Activated T-helper 2 cell treated with anti-CD3 and anti-CD28 coated beads, Interferon-gamma antibody, Interleukin-2, Interleukin-4, amounts not matched to agents 10 μg/mL and 5 μg/mL and 100 μg/mL, durations not matched to agents 14 hours and 24 hours and 36 hours (primary cell): ENCODE results near the gene GRB2. TPM values are rescaled to one million over a fixed set of nuclear protein-coding genes. Genes with fewer than 3 reads are reported as not detected.
"Not testable (repeated sequence)": the region's sequence is repeated elsewhere in the genome, so short reads cannot be mapped to it uniquely, and the experiment has no call there.

Experiments used
- DNase-seq: peaks from one replicate; pipeline ENCODE4 v3.0.0; 2021; ENCODE audit warnings: low spot score
- H3K27ac Mint-ChIP-seq: one replicate; pipeline ENCODE4 v1.8.0; 2021; ENCODE audit warnings: mixed read lengths
- H3K27me3 Mint-ChIP-seq: one replicate; pipeline ENCODE4 v1.8.0; 2021; ENCODE audit warnings: low read depth, mixed read lengths
- H3K36me3 Mint-ChIP-seq: one replicate; pipeline ENCODE4 v1.8.0; 2021; ENCODE audit warnings: low read depth, mixed read lengths
- H3K4me1 Mint-ChIP-seq: one replicate; pipeline ENCODE4 v1.8.0; 2021; ENCODE audit warnings: low read depth, mixed read lengths
- H3K4me3 Mint-ChIP-seq: one replicate; pipeline ENCODE4 v1.8.0; 2021; ENCODE audit warnings: low read depth, mild to moderate bottlenecking, moderate library complexity, mixed read lengths
- H3K9me3 Mint-ChIP-seq: one replicate; pipeline ENCODE4 v1.8.0; 2021; ENCODE audit warnings: mixed read lengths
- intact Hi-C: fragments of 100-400 bp; cut with micrococcal nuclease; formaldehyde crosslinking; loops from one replicate; pipeline ENCODE4 v1.15.1; 2023
- total RNA-seq: library from RNA; stranded (reverse); gene quantifications from 2 replicates; pipeline ENCODE4 v1.2.3, GENCODE V29; 2022

The GRB2 gene
- total RNA-seq, 1 donor from 2014 or later = 176 TPM

DNA sequence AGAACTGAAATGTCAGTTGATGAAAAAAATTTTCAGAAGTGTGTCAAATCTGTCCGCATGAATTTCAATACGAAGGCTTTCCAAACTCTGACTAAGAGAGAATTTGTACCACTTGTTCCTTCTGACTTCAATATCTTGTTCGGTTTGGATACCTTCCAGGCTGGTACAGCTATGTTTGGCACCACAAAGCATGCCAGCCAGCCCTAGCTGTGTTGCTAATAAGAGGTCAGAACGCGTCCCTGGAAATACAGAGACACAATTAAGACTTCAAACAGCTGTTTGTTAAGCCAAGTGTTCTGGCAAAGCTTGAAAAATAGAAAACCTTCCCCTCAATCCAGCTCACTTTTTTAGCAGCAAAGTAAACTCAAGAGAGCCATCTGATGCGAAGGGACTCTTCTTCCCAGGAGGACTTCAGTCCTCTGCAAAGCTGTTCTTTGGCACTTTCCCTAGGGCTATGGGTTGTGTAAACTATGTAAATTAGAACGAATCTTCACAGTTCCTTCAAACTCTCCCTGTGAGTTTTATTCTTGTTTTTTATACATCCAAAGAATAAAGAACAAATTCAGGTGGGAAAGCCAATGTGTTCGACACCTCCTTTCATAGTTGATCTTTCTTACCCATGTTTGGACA is 35.1 kb downstream of the GRB2 start:
- intact Hi-C loops = loop anchor here (2.0 kb wide), 2 partner anchors 24 to 32 kb away; no protein-coding TSS in a partner anchor
- DNase-seq = no peak
- no peak overlapping the region for H3K4me3 Mint-ChIP-seq

DNA sequence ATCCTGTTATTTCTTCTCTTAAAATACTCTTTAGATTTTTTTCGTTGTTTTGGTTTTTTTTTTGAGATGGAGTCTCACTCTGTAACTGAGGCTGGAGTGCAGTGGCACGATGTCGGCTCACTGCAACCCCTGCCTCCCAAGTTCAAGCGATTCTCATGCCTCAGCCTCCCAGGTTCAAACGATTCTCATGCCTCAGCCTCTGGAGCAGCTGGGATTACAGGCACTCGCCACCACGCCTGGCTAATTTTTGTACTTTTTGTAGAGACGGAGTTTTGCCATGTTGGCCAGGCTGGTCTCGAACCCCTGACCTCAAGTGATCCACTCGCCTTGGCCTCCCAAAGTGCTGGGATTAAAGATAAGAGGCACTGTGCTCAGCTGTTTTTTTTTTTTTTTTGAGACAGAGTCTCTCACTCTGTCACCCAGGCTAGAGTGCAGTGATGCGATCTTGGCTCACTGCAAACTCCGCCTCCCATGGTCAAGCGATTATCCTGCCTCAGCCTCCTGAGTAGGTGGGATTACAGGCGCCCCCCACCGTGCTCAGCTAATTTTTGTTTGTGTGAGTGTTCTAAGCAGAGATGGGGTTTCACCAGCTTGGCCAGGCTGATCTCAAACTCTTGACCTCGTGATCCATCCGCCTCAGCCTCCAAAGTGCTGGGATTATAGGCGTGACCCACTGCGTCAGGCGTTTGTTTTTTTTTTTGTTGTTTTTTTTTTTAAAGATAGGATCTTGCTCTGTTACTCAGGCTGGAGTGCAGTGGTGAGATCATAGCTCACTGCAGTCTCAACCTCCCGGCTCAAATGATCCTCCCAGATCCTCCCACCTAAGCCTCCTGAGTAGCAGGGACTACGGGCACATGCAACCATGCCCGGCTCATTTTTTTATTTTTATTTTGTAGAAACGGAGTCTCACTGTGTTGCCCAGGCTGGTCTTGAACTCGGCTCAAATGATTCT is 37.4 kb downstream of the GRB2 start:
- peaks cover 35% of the 10 kb centered on the region for H3K36me3 Mint-ChIP-seq
- DNase-seq, H3K4me3 Mint-ChIP-seq, H3K9me3 Mint-ChIP-seq, H3K27me3 Mint-ChIP-seq: not testable (repeated sequence)
- peak overlapping the region; percentile 75 for H3K27ac Mint-ChIP-seq
- peaks cover 83% of the 10 kb centered on the region for H3K4me1 Mint-ChIP-seq
- intact Hi-C loops = loop anchor here (5.0 kb wide), 1 partner anchor 46 kb away; no protein-coding TSS in a partner anchor

More for the DNA sequence above, 35.1 kb downstream of the GRB2 start:
- Mint-ChIP-seq H3K27ac (no peak overlapping the region), H3K36me3 (peaks cover 41% of the 10 kb centered on the region), H3K4me1 (peaks cover 70% of the 10 kb centered on the region), H3K9me3 (no peaks in the 10 kb centered on the region), H3K27me3 (no peaks in the 10 kb centered on the region)

DNA sequence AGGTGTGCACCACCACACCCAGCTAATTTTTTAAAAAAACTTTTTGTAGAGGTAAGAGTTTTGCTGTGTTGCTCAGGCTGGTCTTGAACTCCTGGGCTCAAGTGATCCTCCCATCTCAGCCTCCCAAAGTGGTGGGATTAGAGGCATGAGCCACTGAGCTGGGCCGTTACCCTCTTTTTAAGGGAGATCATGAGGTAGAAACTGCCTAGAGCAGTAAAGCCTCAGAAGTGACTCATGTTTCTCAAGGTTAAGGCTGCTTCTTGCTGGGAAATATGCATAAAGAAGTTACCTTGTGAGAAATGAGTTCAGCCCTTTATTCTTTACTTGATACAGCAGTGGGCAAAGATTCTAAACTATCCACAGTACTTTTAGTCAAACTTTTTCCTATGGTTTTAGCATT is 38.2 kb downstream of the GRB2 start:
- peaks cover 83% of the 10 kb centered on the region for H3K4me1 Mint-ChIP-seq
- H3K9me3 Mint-ChIP-seq = no peaks in the 10 kb centered on the region
- H3K27ac Mint-ChIP-seq = peak overlapping the region; percentile 75
- intact Hi-C loops = loop anchor here (5.0 kb wide), 1 partner anchor 45 kb away; no protein-coding TSS in a partner anchor
- peaks cover 33% of the 10 kb centered on the region for H3K36me3 Mint-ChIP-seq
- no peaks in the 10 kb centered on the region for H3K27me3 Mint-ChIP-seq
- DNase-seq = no peak
- H3K4me3 Mint-ChIP-seq = no peak overlapping the region

DNA sequence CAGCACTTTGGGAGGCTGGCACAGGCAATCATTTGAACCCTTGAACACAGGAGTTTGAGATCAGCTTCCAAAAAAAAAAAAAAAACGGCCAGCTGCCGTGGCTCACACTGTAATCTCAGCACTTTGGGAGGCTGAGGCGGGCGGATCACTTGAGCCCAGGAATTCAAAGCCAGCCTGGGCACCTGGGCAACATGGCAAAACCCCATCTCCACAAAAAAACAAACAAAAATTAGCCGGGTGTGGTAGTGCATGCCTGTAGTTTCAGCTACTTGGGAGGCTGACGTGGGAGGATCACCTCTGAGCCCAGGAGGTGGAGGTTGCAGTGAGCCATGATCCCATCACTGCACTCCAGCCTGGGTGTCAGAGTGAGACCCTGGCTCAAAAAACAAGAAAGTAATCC is 39.0 kb downstream of the GRB2 start:
- H3K4me3 Mint-ChIP-seq = no peak overlapping the region
- H3K4me1 Mint-ChIP-seq = peaks cover 82% of the 10 kb centered on the region
- no peaks in the 10 kb centered on the region for H3K9me3 Mint-ChIP-seq
- H3K27ac Mint-ChIP-seq = peak overlapping the region; percentile 73
- intact Hi-C loops = loop anchor here (1.0 to 5.0 kb wide), 2 partner anchors 28 to 44 kb away; no protein-coding TSS in a partner anchor
- H3K27me3 Mint-ChIP-seq = no peaks in the 10 kb centered on the region
- peaks cover 28% of the 10 kb centered on the region for H3K36me3 Mint-ChIP-seq
- no peak for DNase-seq

DNA sequence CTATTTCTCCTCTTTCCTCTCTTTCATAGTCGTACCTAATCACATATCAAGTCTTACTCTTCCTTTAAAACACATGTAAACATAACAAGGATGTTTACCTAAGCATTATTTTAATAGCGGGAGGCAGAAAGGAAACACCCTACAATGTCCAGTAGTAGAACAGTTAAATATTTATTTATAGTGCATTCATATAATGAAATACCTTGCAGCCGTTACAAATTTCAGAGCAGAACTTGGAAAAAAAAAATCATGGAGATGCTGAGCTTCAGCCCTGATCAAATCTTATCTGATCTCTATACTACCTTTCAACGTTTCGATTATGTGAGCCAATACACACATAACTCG is 39.6 kb downstream of the GRB2 start:
- H3K36me3 Mint-ChIP-seq = peaks cover 24% of the 10 kb centered on the region
- peaks cover 83% of the 10 kb centered on the region for H3K4me1 Mint-ChIP-seq
- DNase-seq = no peak
- H3K27ac Mint-ChIP-seq = peak overlapping the region; percentile 73
- H3K27me3 Mint-ChIP-seq = no peaks in the 10 kb centered on the region
- intact Hi-C loops = loop anchor here (1.0 to 5.0 kb wide), 2 partner anchors 28 to 44 kb away; no protein-coding TSS in a partner anchor
- H3K9me3 Mint-ChIP-seq = no peaks in the 10 kb centered on the region
- peak overlapping the region; percentile 24 for H3K4me3 Mint-ChIP-seq

DNA sequence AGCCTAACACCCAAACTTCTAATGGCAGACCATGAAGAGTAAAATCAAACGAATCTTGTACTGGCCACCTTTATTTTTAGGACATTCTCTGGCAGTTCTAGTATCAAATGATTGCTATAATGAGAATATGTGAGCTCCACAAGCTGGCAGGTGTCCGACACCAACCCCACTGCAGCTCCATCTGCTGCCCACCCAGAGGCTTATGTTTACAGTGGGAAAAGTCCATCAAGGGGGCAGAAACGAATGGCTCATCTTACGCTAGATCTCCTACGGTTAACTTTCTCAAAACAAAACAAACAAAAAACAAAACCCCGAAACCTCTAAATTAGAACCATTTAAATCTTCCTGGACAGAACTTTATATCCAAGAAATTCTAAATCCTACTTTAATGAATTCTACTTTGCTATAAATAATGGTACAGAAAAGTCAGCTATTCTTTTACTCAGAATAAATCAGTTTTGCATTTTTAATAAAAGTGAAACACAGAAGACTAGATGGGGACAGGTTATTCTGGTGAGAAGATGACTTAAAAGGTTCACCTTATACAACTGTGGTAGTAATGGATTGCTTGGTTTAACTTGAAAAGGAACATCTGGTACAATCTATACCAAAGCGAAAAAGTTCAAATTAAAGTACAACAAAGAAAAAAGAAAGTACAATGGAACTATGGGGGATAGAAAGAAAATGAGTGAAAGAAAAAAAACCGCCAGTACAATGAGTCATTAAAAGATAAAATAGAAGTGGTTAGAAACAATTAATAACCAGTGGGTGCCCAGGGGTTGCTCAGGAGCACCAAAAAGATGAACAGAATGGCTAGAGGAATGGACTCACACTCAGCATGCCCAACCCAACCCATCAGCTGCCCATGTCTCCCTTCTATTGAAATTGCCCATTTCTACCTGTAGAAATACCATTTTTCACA is 40.2 kb downstream of the GRB2 start:
- H3K27ac Mint-ChIP-seq = peak overlapping the region; percentile 73
- no peak for DNase-seq
- no peaks in the 10 kb centered on the region for H3K27me3 Mint-ChIP-seq
- H3K4me1 Mint-ChIP-seq = peaks cover 88% of the 10 kb centered on the region
- no peaks in the 10 kb centered on the region for H3K9me3 Mint-ChIP-seq
- peaks cover 22% of the 10 kb centered on the region for H3K36me3 Mint-ChIP-seq
- intact Hi-C loops = loop anchor here (5.0 kb wide), 1 partner anchor 43 kb away; no protein-coding TSS in a partner anchor
- peak overlapping the region; percentile 24 for H3K4me3 Mint-ChIP-seq

DNA sequence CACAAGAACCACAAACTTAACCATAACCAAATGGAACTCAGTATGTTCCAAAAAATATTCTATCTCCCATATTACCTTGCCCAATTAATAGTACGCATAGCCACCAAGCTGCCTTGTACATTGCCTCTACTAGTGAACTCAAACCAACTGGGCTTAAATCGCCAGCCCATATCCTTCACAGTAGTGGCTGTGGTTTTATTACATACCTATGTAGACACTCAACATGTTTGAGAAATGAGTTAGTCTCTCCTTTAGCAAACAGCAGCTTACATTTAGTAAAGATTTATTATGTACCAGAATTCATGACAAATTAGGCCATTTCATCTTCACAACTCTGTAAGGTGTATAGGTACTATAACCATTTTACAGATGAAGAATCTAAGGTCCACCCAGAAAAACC is 41.4 kb downstream of the GRB2 start:
- no peak for DNase-seq
- no peaks in the 10 kb centered on the region for H3K9me3 Mint-ChIP-seq
- peaks cover 24% of the 10 kb centered on the region for H3K36me3 Mint-ChIP-seq
- peaks cover 88% of the 10 kb centered on the region for H3K4me1 Mint-ChIP-seq
- H3K27ac Mint-ChIP-seq = peak overlapping the region; percentile 7
- no peak overlapping the region for H3K4me3 Mint-ChIP-seq
- H3K27me3 Mint-ChIP-seq = no peaks in the 10 kb centered on the region
- intact Hi-C loops = no loop called here

DNA sequence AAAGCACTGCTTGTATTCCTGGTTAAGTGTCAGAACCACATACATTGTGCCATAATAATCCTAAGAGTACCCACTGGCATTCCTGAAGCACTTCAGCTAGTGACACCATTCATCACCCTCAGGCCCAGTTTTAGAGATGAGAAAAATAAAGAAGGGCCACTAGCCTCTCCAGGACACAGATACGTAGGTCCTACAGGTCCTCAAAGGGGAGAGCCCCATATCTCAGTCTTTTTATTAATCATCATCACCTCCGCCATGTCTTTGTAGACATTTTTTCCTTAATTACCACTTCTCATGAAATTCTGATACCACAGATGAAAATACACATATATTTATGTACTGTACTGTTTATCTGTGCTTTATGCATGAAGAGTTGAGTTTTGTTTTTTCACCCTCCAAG is 43.5 kb downstream of the GRB2 start:
- intact Hi-C loops = no loop called here
- no peaks in the 10 kb centered on the region for H3K27me3 Mint-ChIP-seq
- H3K4me3 Mint-ChIP-seq = no peak overlapping the region
- H3K27ac Mint-ChIP-seq = peak overlapping the region; percentile 50
- peaks cover 33% of the 10 kb centered on the region for H3K36me3 Mint-ChIP-seq
- peaks cover 74% of the 10 kb centered on the region for H3K4me1 Mint-ChIP-seq
- no peaks in the 10 kb centered on the region for H3K9me3 Mint-ChIP-seq
- no peak for DNase-seq

DNA sequence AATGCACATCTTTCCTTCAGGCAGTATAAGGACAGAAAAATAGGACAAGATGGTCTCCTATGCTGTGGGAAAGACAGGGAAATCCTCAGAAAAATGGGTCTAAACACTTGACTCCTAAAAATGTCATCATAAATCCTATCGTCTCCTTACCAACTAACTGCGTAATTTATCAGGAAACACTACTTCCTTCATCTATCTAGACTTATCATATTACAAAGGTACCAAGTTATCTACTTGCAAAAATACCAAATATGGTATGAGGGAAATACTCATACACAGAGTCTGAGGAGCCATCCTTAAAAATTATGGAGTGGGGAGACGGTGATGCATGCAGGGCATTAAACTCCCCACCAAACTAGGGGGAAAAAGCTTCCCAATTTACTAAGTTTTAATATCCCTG is 44.1 kb downstream of the GRB2 start:
- H3K36me3 Mint-ChIP-seq = peaks cover 40% of the 10 kb centered on the region
- no peaks in the 10 kb centered on the region for H3K9me3 Mint-ChIP-seq
- no peaks in the 10 kb centered on the region for H3K27me3 Mint-ChIP-seq
- intact Hi-C loops = no loop called here
- H3K4me1 Mint-ChIP-seq = peaks cover 75% of the 10 kb centered on the region
- DNase-seq = no peak
- H3K27ac Mint-ChIP-seq = no peak overlapping the region
- H3K4me3 Mint-ChIP-seq = no peak overlapping the region

DNA sequence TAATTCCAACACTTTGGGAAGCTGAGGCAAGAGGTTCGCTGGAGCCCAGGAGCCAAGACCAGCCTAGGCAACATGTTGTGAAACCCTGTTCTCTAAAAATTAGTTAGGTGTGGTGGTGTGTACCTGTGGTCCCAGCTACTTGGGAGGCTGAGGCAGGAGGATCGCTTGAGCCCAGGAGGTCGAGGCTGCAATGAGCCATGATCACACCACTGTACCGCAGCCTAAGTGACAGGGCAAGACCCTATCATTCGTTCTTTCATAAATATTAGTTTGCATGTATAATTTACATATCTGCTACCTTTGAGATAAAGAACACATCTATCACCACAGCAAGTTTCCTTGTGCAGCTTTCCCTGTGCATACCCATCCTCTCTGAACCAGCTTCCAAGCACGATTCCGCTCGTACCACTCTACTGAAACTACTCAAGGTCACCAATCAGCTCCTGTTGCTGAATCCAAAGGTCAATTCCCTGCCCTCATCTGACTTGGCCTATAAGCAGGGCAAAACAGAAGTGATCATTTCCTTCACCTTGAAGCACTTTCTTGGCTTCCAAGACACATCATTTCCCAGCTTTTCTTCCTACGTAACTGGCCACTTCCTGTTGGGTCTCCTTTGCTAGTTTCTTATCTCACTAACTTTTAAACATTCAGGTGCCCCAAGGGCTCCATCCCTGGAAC is 49.1 kb downstream of the GRB2 start:
- intact Hi-C loops = no loop called here
- H3K27ac Mint-ChIP-seq = peak overlapping the region; percentile 48
- peaks cover 46% of the 10 kb centered on the region for H3K36me3 Mint-ChIP-seq
- no peaks in the 10 kb centered on the region for H3K27me3 Mint-ChIP-seq
- DNase-seq = no peak
- no peaks in the 10 kb centered on the region for H3K9me3 Mint-ChIP-seq
- H3K4me3 Mint-ChIP-seq = no peak overlapping the region
- H3K4me1 Mint-ChIP-seq = peaks cover 44% of the 10 kb centered on the region

DNA sequence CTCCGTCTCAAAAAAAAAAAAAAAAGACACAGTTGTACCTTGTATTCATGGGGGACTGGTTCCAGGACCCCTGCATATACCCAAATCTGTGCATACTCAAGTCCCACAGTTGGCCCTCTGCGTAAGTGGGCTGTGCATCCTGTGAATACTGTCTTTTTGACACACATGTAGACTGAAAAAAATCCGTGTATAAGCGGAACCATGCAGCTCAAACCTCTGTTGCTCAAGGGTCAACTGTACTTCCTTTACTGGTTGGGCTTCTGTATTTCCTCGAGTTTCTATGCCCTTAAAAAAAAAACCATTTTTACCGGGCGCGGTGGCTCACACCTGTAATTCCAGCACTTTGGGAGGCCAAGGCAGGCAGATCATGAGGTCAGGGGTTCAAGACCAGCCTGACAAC is 52.3 kb downstream of the GRB2 start:
- intact Hi-C loops = no loop called here
- peaks cover 39% of the 10 kb centered on the region for H3K36me3 Mint-ChIP-seq
- no peak for DNase-seq
- no peaks in the 10 kb centered on the region for H3K9me3 Mint-ChIP-seq
- no peak overlapping the region for H3K4me3 Mint-ChIP-seq
- no peak overlapping the region for H3K27ac Mint-ChIP-seq
- no peaks in the 10 kb centered on the region for H3K27me3 Mint-ChIP-seq
- peaks cover 48% of the 10 kb centered on the region for H3K4me1 Mint-ChIP-seq

DNA sequence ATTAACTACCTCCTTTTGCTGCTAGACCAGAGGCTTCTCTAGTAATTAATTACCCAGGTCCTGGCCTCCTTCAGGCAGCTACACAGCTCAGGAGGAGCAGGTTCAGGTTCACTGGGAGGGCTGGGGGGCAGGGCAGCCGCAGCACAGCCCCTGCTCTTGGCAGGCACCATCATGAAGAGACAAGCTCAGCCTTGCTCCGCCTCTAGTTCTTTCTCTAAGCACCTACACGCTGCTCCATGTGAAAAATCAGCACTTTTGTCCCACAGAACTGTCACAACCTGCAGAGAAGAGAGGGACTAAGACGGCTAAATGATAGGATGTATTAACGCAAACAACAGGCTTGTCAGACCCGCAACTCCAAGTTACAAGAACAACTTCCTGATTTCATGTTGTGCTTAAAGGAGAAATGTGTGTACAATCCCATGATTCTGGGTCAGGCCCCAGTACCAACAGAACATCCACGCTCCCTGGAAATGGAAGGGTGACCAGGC is 53.4 kb downstream of the GRB2 start:
- Mint-ChIP-seq H3K4me1 (peaks cover 56% of the 10 kb centered on the region), H3K27ac (no peak overlapping the region), H3K4me3 (no peak overlapping the region), H3K9me3 (no peaks in the 10 kb centered on the region), H3K36me3 (peaks cover 32% of the 10 kb centered on the region), H3K27me3 (no peaks in the 10 kb centered on the region)
- intact Hi-C loops = no loop called here
- DNase-seq = no peak
